ENCODE measurements around the gene KRT37. TPM values are rescaled to one million over a fixed set of nuclear protein-coding genes. Genes with fewer than 3 reads are reported as not detected.
A peak's percentile ranks its signal among the peaks of the same experiment; 100 is the strongest.
"Not testable (repeated sequence)": the region's sequence is repeated elsewhere in the genome, so short reads cannot be mapped to it uniquely, and the experiment has no call there.

The KRT37 gene
- polyA plus RNA-seq, 3 donors = not detected

DNA sequence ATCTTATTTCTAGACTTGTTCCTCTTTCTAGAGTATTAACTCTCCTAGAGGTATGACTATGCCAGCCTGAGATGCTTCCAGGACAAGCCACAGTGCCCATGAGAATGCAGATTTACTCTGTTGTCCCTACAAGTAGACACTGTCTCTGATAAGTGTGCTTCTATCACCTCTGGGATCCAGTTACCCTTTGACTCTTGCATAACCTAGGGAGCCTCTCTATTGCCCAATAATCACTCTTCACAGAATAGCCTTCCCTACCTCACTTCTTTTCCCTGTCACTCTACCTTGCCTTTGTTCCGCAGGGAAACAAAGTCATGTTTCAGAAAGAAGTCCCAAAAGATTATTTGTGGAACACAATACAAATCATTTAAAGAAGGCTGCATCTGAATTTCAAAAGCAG, 40.7 kb downstream of the KRT37 start:
- DNase-seq = no peak
- peak overlapping the region in 1 of 7 donors; percentile 32 for H3K27ac Mint-ChIP-seq

DNA sequence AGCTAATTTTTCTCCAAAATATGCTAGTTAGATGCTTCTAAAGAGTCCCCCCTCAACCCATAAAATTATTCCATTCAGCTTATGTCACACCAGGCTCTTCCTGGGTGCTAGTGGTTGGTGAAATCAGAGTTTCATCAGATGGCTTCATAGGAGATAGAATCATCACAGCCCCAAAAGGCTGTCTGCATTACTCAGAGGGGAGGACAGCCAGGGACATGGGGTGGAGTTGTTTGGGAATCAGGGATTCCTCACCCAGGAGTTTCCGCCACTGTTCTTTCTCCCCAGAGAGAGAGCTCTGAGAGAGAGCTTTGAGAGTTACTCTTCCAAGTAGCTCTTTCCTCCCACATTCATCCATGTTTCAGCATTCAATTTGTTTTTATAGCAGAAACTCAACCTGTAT, 42.0 kb downstream of the KRT37 start:
- Mint-ChIP-seq H3K27ac (no peak overlapping the region), H3K4me3 (no peak overlapping the region), H3K4me1 (no peaks in the 10 kb centered on the region), H3K27me3 (ENCODE audit: low read depth in 3 of 3) (peaks cover 3 to 16% (median 15%) of the 10 kb centered on the region in 3 donors), H3K9me3 (peaks cover 4 to 17% (median 10%) of the 10 kb centered on the region in 7 donors), H3K36me3 (no peaks in the 10 kb centered on the region)
- Histone ChIP-seq H3K4me3 (replicated peaks in 1 of 3; ENCODE audit: low read depth in 2 of 3, low read length in 3 of 3) (no peak overlapping the region), H4K20me1 (ENCODE audit: insufficient read depth, low read length) (no peaks in the 10 kb centered on the region), H3K79me2 (ENCODE audit: insufficient read depth, low read length) (no peaks in the 10 kb centered on the region), H2AFZ (ENCODE audit: insufficient read depth, low read depth, low read length, poor library complexity, severe bottlenecking) (no peak overlapping the region), H3K27ac (ENCODE audit: low read depth in 1 of 2, low read length in 2 of 2) (no peak overlapping the region), H3K4me1 (ENCODE audit: control insufficient read depth in 1 of 2, insufficient read depth in 2 of 2, low read length in 2 of 2) (no peaks in the 10 kb centered on the region), H3K27me3 (ENCODE audit: control insufficient read depth in 2 of 2, insufficient read depth in 2 of 2, low read length in 2 of 2) (peaks cover 0 to 6% of the 10 kb centered on the region in 2 donors), H3K36me3 (replicated peaks in 1 of 2; ENCODE audit: control insufficient read depth in 1 of 2, insufficient read depth in 2 of 2, low read length in 2 of 2) (no peaks in the 10 kb centered on the region), H3K9me3 (replicated peaks in 1 of 2; ENCODE audit: control insufficient read depth in 1 of 2, insufficient read depth in 1 of 2, low read length in 2 of 2) (peaks cover 7 to 8% of the 10 kb centered on the region in 2 donors), H3K4me2 (replicated peaks; ENCODE audit: extremely low read depth, low read length, poor library complexity, severe bottlenecking) (no peak overlapping the region), H3K9ac (ENCODE audit: insufficient read depth, low read length, poor library complexity, severe bottlenecking) (no peak overlapping the region)
- DNase-seq = no peak
- TF ChIP-seq, protein P1, sequence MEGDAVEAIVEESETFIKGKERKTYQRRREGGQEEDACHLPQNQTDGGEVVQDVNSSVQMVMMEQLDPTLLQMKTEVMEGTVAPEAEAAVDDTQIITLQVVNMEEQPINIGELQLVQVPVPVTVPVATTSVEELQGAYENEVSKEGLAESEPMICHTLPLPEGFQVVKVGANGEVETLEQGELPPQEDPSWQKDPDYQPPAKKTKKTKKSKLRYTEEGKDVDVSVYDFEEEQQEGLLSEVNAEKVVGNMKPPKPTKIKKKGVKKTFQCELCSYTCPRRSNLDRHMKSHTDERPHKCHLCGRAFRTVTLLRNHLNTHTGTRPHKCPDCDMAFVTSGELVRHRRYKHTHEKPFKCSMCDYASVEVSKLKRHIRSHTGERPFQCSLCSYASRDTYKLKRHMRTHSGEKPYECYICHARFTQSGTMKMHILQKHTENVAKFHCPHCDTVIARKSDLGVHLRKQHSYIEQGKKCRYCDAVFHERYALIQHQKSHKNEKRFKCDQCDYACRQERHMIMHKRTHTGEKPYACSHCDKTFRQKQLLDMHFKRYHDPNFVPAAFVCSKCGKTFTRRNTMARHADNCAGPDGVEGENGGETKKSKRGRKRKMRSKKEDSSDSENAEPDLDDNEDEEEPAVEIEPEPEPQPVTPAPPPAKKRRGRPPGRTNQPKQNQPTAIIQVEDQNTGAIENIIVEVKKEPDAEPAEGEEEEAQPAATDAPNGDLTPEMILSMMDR (IDR thresholded peaks at IDR 0.05) = no peak
- intact Hi-C loops (cut with micrococcal nuclease) = no loop called here
- no CpG with 5 or more reads among the region's 1 CpG for WGBS (ENCODE audit: insufficient coverage)

More for the DNA sequence above, 40.7 kb downstream of the KRT37 start:
- Mint-ChIP-seq H3K9me3 (peaks cover 4 to 20% (median 11%) of the 10 kb centered on the region in 7 donors), H3K4me3 (no peak overlapping the region), H3K4me1 (no peaks in the 10 kb centered on the region), H3K36me3 (no peaks in the 10 kb centered on the region), H3K27me3 (ENCODE audit: low read depth in 3 of 3) (peaks cover 5 to 17% (median 15%) of the 10 kb centered on the region in 3 donors)
- no peaks in the 10 kb centered on the region for H3K4me1 ChIP-seq (ENCODE audit: control insufficient read depth in 1 of 2, insufficient read depth in 2 of 2, low read length in 2 of 2)
- WGBS (ENCODE audit: insufficient coverage) = no CpG with 5 or more reads among the region's 1 CpG
- H3K27ac ChIP-seq (ENCODE audit: low read depth in 1 of 2, low read length in 2 of 2) = no peak overlapping the region
- no peak overlapping the region for H2AFZ ChIP-seq (ENCODE audit: insufficient read depth, low read depth, low read length, poor library complexity, severe bottlenecking)
- H3K4me3 ChIP-seq (replicated peaks in 1 of 3; ENCODE audit: low read depth in 2 of 3, low read length in 3 of 3) = no peak overlapping the region
- H3K9me3 ChIP-seq (replicated peaks in 1 of 2; ENCODE audit: control insufficient read depth in 1 of 2, insufficient read depth in 1 of 2, low read length in 2 of 2) = peaks cover 8 to 11% of the 10 kb centered on the region in 2 donors
- H3K27me3 ChIP-seq (ENCODE audit: control insufficient read depth in 2 of 2, insufficient read depth in 2 of 2, low read length in 2 of 2) = peaks cover 0 to 9% of the 10 kb centered on the region in 2 donors
- intact Hi-C loops (cut with micrococcal nuclease) = no loop called here
- no peak overlapping the region for H3K9ac ChIP-seq (ENCODE audit: insufficient read depth, low read length, poor library complexity, severe bottlenecking)
- no peak overlapping the region for H3K4me2 ChIP-seq (replicated peaks; ENCODE audit: extremely low read depth, low read length, poor library complexity, severe bottlenecking)
- no peaks in the 10 kb centered on the region for H4K20me1 ChIP-seq (ENCODE audit: insufficient read depth, low read length)
- TF ChIP-seq, protein P1 (IDR thresholded peaks at IDR 0.05) = no peak
- no peaks in the 10 kb centered on the region for H3K36me3 ChIP-seq (replicated peaks in 1 of 2; ENCODE audit: control insufficient read depth in 1 of 2, insufficient read depth in 2 of 2, low read length in 2 of 2)
- H3K79me2 ChIP-seq (ENCODE audit: insufficient read depth, low read length) = no peaks in the 10 kb centered on the region

DNA sequence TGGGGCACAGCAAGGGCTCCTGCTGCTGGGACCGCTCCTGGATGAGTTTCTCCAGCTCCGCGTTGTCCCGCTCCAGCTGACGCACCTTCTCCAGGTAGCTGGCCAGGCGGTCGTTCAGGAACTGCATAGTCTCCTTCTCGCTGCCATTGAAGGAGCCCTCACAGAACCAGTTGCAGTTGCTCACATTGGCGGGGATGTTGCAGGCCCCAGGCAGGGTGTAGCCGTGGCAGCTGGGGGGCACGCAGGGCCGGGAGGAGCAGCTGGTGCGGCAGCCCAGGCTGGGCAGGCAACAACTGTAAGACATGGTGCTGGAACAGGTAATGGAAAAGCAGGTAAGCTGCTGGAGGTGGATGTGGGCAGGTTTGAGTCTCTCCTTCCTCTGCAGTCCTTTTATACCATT, 42.4 kb downstream of the KRT37 start, which contains the start of gene KRT34:
Gene KRT34, minus strand, starts transcription at position 364 of the 400 bp plus-strand sequence. Its CDS starts 60 bp downstream, at position 304.
- H3K79me2 ChIP-seq (ENCODE audit: insufficient read depth, low read length); H3K4me1 Mint-ChIP-seq; H3K27me3 ChIP-seq (ENCODE audit: control insufficient read depth in 2 of 2, insufficient read depth in 2 of 2, low read length in 2 of 2); H3K4me2 ChIP-seq (replicated peaks; ENCODE audit: extremely low read depth, low read length, poor library complexity, severe bottlenecking); H4K20me1 ChIP-seq (ENCODE audit: insufficient read depth, low read length); H3K27ac ChIP-seq (ENCODE audit: low read depth in 1 of 2, low read length in 2 of 2); H3K4me3 Mint-ChIP-seq; H3K4me3 ChIP-seq (replicated peaks in 1 of 3; ENCODE audit: low read depth in 2 of 3, low read length in 3 of 3); intact Hi-C loops (cut with micrococcal nuclease); H3K4me1 ChIP-seq (ENCODE audit: control insufficient read depth in 1 of 2, insufficient read depth in 2 of 2, low read length in 2 of 2); H3K36me3 ChIP-seq (replicated peaks in 1 of 2; ENCODE audit: control insufficient read depth in 1 of 2, insufficient read depth in 2 of 2, low read length in 2 of 2); H3K36me3 Mint-ChIP-seq; H3K9me3 ChIP-seq (replicated peaks in 1 of 2; ENCODE audit: control insufficient read depth in 1 of 2, insufficient read depth in 1 of 2, low read length in 2 of 2); H2AFZ ChIP-seq (ENCODE audit: insufficient read depth, low read depth, low read length, poor library complexity, severe bottlenecking); DNase-seq; H3K9ac ChIP-seq (ENCODE audit: insufficient read depth, low read length, poor library complexity, severe bottlenecking): not testable (repeated sequence)
- no CpG with 5 or more reads among the region's 13 CpGs for WGBS (ENCODE audit: insufficient coverage)
- Mint-ChIP-seq H3K27me3 (ENCODE audit: low read depth in 3 of 3) (peaks cover 3 to 16% (median 15%) of the 10 kb centered on the region in 3 donors), H3K9me3 (peaks cover 3 to 12% (median 7%) of the 10 kb centered on the region in 7 donors), H3K27ac (peak within 1 kb of the TSS in 1 of 7 donors; percentile 32)
